ENCODE data around the gene TYMS. TPM values are rescaled to one million over a fixed set of nuclear protein-coding genes. Genes with fewer than 3 reads are reported as not detected.

Gene TYMS
- total and polyA plus RNA-seq, 2 donors (not counting 1 experiment from before 2014, with no cell fraction given), result 0.34 to 1.1 TPM

GRCh38 chr18:677145-677544, 19.7 kb downstream of the TYMS start:
- ChIA-PET POLR2A (no interaction called here), CTCF (no interaction called here)
- Mint-ChIP-seq H3K9me3 (ENCODE audit: insufficient read depth) (no peaks in the 10 kb centered on the region), H3K27ac (no peak overlapping the region), H3K4me1 (no peaks in the 10 kb centered on the region), H3K4me3 (no peak overlapping the region), H3K27me3 (no peaks in the 10 kb centered on the region)
- DNase-seq (no peak), ATAC-seq (ENCODE audit: low read depth) (no peak)
- H3K4me3 ChIP-seq (ENCODE audit: control extremely low read depth in 1 of 5, extremely low read depth in 1 of 5, insufficient read depth in 1 of 5, low read depth in 2 of 5, low read length in 4 of 5), result no peak overlapping the region
- H3K79me2 ChIP-seq (ENCODE audit: control insufficient read depth, insufficient read depth, low read length), result no peaks in the 10 kb centered on the region
- H3K27ac ChIP-seq (ENCODE audit: low read length in 2 of 2), result no peak overlapping the region
- no peak overlapping the region for H3K4me2 ChIP-seq (replicated peaks; ENCODE audit: low read depth, low read length, poor library complexity, severe bottlenecking)
- H3K27me3 ChIP-seq (replicated peaks in 1 of 4; ENCODE audit: control extremely low read depth in 1 of 4, control insufficient read depth in 3 of 4, insufficient read depth in 4 of 4, low read length in 3 of 4), result no peaks in the 10 kb centered on the region
- peaks cover 0 to 2% of the 10 kb centered on the region in 2 experiments for H3K36me3 ChIP-seq (replicated peaks in 1 of 2; ENCODE audit: control extremely low read depth in 1 of 2, control insufficient read depth in 1 of 2, extremely low read depth in 1 of 2, insufficient read depth in 2 of 2, low read length in 1 of 2)
- H3K4me1 ChIP-seq (ENCODE audit: control insufficient read depth in 2 of 2, insufficient read depth in 2 of 2, low read length in 2 of 2), result no peaks in the 10 kb centered on the region
- no peak overlapping the region for H2AFZ ChIP-seq (ENCODE audit: insufficient read depth, low read depth, low read length, poor library complexity, severe bottlenecking)
- TF ChIP-seq CTCF (IDR thresholded peaks at IDR 0.05) (no peak), EZH2 (IDR thresholded peaks at IDR 0.05; ENCODE audit: borderline replicate concordance, insufficient read depth, low read depth, low read length, poor library complexity, severe bottlenecking) (no peak)
- no peak overlapping the region for H3K9ac ChIP-seq (ENCODE audit: low read length)
- intact Hi-C loops (cut with micrococcal nuclease), result no loop called here
- no peaks in the 10 kb centered on the region for H3K9me3 ChIP-seq (ENCODE audit: control extremely low read depth in 1 of 3, control insufficient read depth in 2 of 3, insufficient read depth in 1 of 3, low read length in 2 of 3)
- WGBS (ENCODE audit: insufficient coverage), result 100% methylated on average over 1 of the region's 4 CpGs
- no peaks in the 10 kb centered on the region for H4K20me1 ChIP-seq (ENCODE audit: control insufficient read depth, insufficient read depth, low read length, poor library complexity, severe bottlenecking)

- H3K27ac ChIP-seq (ENCODE audit: low read length in 2 of 2), result no peak overlapping the region
- no peak overlapping the region for H3K27ac Mint-ChIP-seq
- CTCF ChIA-PET, result no interaction called here
- no peak overlapping the region for H3K4me3 Mint-ChIP-seq
- H3K9ac ChIP-seq (ENCODE audit: low read length), result no peak overlapping the region
- H3K4me1 ChIP-seq (ENCODE audit: control insufficient read depth in 2 of 2, insufficient read depth in 2 of 2, low read length in 2 of 2), result no peaks in the 10 kb centered on the region
- no peaks in the 10 kb centered on the region for H3K27me3 Mint-ChIP-seq
- intact Hi-C loops (cut with micrococcal nuclease), result no loop called here
- no peaks in the 10 kb centered on the region for H3K79me2 ChIP-seq (ENCODE audit: control insufficient read depth, insufficient read depth, low read length)
- H3K4me3 ChIP-seq (ENCODE audit: control extremely low read depth in 1 of 5, extremely low read depth in 1 of 5, insufficient read depth in 1 of 5, low read depth in 2 of 5, low read length in 4 of 5), result no peak overlapping the region
- no peaks in the 10 kb centered on the region for H3K9me3 ChIP-seq (ENCODE audit: control extremely low read depth in 1 of 3, control insufficient read depth in 2 of 3, insufficient read depth in 1 of 3, low read length in 2 of 3)
- H3K4me2 ChIP-seq (replicated peaks; ENCODE audit: low read depth, low read length, poor library complexity, severe bottlenecking), result no peak overlapping the region
- POLR2A ChIA-PET, result no interaction called here
- no peak overlapping the region for H2AFZ ChIP-seq (ENCODE audit: insufficient read depth, low read depth, low read length, poor library complexity, severe bottlenecking)
- no peaks in the 10 kb centered on the region for H3K4me1 Mint-ChIP-seq
- H3K36me3 ChIP-seq (replicated peaks in 1 of 2; ENCODE audit: control extremely low read depth in 1 of 2, control insufficient read depth in 1 of 2, extremely low read depth in 1 of 2, insufficient read depth in 2 of 2, low read length in 1 of 2), result no peaks in the 10 kb centered on the region
- WGBS (ENCODE audit: insufficient coverage), result 97% methylated on average over 14 of the region's 14 CpGs
- TF ChIP-seq EZH2 (IDR thresholded peaks at IDR 0.05; ENCODE audit: borderline replicate concordance, insufficient read depth, low read depth, low read length, poor library complexity, severe bottlenecking) (no peak), CTCF (IDR thresholded peaks at IDR 0.05) (no peak)
- ATAC-seq (ENCODE audit: low read depth) (no peak), DNase-seq (no peak)
- no peaks in the 10 kb centered on the region for H3K9me3 Mint-ChIP-seq (ENCODE audit: insufficient read depth)
- H4K20me1 ChIP-seq (ENCODE audit: control insufficient read depth, insufficient read depth, low read length, poor library complexity, severe bottlenecking), result no peaks in the 10 kb centered on the region
- H3K27me3 ChIP-seq (replicated peaks in 1 of 4; ENCODE audit: control extremely low read depth in 1 of 4, control insufficient read depth in 3 of 4, insufficient read depth in 4 of 4, low read length in 3 of 4), result no peaks in the 10 kb centered on the region
Observed at GRCh38 chr18:677951-678381, 20.5 kb downstream of the TYMS start.
